ENCODE measurements around the gene ANKRD60.

The ANKRD60 gene

GRCh38 chr20:58244517-58245030, 16.1 kb upstream of the ANKRD60 start:
- no peak for DNase-seq (ENCODE audit: low read depth, low spot score)

DNA sequence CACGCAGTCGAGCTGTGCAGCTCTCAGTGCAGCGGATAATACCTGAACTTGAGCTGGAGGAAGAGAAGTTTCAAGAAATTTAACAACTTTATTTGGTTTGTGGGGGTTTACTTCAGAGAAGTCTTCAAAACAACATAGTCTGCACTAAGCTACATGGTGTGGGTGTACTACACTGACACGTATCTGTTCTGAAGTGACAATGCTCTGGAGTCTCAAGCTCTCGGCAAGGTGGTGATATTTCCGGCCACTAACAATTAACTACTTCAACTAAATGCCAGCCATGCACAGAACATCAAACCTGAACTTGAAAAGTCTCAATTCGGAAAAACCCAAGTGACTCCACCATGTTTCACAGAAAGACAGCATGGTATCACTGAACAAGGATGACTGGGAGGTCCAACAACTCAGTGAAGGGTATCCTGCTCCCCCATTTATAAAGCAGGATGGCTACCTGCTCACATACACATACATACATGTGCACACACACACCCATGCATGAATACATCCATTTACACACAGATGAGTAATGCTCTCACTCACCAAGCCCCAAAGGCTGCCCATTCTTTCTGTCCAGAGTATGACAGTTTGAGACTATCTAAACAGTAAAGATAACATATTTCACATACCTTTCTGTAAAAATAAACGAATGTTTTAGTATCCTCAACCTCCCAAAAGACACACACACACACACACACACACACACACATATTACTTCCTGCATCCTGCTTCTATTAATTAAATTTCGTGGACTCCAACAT, 15.4 kb upstream of the ANKRD60 start:
- no peak for DNase-seq (ENCODE audit: low read depth, low spot score)

DNA sequence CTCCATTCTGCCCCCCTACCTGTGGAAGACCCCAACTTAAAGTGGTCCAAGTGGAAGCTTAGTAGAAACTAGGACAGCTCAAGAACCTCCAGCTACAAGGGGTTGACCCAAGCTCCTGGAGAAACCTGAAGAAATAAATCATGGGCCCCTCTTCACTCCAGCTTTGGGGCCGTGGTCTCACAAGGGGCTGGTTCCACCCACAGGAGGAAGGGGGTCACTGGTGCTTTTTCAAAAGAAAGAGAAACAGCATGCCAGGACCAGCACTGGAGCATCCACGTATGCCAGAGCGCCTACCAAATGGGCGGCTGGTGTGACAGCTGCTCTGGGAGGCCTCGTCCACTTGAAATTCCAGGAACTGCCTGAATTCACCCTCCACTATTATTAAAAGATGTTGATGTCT, 14.4 kb upstream of the ANKRD60 start:
- DNase-seq (ENCODE audit: low read depth, low spot score), result no peak

GRCh38 chr20:58241766-58242465, 13.5 kb upstream of the ANKRD60 start:
- DNase-seq (ENCODE audit: low read depth, low spot score), result no peak

DNA sequence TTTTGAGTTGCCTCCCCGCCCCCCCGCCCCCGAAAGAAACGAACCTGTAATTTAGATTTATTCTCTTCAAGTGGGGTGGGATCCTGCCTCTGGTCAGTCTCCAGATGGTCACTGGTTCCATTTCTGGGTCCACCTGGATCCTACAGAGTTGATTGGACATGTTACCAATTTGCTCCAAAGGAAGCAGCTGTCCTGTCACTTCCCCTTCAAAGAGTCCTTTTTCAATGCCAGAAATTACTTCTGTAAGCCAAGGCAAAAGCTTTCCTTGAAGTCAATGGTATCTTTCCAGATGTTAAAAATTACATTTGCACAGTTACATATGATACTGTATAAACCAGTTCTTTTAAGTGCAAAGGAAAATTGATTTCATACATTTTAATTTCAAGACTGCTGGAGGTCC, 12.0 kb upstream of the ANKRD60 start:
- DNase-seq (ENCODE audit: low read depth, low spot score), result no peak

DNA sequence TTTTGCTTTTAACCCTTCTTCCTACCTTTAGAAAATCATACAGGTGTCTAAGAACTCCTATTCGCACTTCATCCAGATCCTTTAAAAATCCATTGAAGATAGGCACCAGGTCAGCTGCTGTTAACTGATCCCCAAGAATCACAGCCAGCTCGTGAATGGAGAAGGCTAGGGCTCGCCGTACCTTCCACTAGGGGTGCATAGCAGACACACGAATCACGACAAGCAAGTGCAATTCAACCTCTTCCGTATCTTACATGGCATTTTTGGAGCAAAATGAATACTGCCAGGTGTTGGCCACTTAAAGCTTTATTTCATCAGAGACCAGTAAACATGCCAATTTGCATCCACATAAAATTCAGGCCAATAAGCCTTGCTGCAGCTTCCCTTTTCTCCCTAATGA, 10.8 kb upstream of the ANKRD60 start:
- DNase-seq (ENCODE audit: low read depth, low spot score), result no peak

GRCh38 chr20:58238490-58238889, 10.0 kb upstream of the ANKRD60 start:
- no peak for DNase-seq (ENCODE audit: low read depth, low spot score)

- no peak for DNase-seq (ENCODE audit: low read depth, low spot score)
Measured at GRCh38 chr20:58237318-58238132, 9.1 kb upstream of the ANKRD60 start.

DNA sequence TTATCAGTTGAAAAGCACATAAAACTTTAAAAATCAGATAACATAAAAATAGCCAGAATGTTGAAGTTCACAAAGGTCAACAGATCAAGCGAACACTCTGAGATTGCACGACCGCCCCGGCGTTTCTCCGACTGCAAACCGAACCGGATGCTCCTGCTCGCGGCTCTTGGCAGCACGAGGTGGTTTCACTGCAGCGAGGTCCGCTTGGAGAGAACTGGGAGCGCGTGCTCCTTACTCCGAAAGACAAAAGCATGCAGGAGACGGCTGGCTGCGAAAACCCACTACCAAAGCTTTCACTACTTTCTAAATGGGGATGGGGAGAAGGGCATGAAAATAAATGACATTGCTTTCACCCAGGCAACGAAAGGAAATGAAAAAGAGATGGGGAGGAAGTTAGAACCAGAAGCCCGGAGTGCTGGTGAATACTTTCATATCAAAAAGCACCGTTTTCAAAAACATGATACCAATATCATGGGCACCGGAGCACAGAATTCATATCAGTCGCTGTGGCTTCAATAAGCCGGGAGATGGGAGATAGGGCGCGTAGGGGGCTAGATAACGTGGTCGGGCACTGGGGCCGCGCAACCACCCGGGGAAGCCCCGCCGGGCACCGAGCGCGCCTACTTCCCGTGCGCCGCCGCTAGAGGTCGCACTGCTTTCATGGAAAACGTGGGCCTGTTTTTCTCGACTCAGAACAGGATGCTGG, 8.3 kb upstream of the ANKRD60 start:
- no peak for DNase-seq (ENCODE audit: low read depth, low spot score)

DNA sequence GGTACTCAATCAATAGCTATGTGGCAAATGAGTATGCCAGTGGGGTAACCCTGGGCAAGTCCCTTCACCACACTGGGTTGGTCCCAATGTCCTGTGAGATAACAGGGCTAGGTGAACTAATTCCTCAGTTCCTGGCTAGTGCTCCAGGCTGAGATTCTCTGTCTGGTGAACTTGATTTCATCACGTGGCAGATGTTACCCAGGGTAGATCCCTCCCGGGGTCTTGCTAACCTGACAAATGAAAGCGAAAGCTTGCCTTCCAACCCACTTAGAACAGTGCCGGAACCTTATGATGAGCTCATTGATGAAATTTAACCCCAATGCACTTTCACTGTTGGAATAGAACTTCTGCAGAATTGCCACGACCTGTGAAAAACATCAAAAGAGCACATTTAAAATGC, 6.6 kb upstream of the ANKRD60 start:
- no peak for DNase-seq (ENCODE audit: low read depth, low spot score)

- no peak for DNase-seq (ENCODE audit: low read depth, low spot score)
Measured at GRCh38 chr20:58233881-58234528, 5.6 kb upstream of the ANKRD60 start.

GRCh38 chr20:58233393-58233792, 4.9 kb upstream of the ANKRD60 start:
- DNase-seq (ENCODE audit: low read depth, low spot score), result no peak

DNA sequence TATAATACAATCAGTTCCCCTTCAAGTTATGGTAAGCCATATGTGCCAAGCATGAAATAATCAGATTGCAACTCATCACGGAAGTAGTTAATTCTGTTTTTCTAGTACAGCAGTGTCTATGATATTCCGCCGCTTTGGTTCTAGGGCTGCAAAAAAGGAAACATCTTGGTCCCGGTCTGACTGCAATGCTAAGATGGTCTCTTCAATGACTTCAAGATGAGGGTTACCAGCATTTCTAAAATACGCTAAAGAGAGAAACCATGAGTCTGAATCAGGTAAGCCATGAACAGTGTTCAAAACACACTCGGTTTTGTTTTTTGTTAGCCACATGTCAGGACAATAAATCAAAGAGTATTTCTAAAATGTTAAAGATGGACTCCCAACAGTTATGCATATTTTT, 3.2 kb upstream of the ANKRD60 start:
- no peak for DNase-seq (ENCODE audit: low read depth, low spot score)

DNA sequence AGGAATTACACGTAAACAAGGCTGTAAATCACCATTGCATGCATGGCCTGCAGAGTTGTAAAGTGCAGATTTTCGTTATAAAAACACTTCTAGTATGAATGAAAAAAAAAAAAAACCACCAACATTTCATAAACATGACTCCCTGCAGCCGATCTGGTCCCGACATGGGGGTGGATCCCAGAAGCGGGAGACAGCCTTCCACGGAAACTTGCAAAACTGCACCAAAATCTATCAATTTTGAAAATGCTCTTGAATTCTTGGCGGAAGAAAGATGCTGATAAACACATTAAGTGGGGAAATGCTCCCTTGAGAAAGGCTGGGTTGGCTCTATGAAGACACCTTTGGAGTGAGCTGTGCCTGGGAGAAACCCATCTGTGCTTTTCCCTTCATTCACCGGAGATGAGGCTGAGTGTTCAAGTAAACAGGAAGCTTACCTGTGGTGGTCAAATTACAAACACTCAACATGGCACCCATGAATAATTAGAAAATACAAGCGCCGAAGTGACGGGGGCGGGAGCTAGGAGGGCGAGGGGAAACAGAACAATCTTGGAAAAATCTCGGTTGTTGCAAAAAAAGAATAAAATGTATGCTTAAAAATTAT, 845 bp upstream of the ANKRD60 start:
- no peak for DNase-seq (ENCODE audit: low read depth, low spot score)

DNA sequence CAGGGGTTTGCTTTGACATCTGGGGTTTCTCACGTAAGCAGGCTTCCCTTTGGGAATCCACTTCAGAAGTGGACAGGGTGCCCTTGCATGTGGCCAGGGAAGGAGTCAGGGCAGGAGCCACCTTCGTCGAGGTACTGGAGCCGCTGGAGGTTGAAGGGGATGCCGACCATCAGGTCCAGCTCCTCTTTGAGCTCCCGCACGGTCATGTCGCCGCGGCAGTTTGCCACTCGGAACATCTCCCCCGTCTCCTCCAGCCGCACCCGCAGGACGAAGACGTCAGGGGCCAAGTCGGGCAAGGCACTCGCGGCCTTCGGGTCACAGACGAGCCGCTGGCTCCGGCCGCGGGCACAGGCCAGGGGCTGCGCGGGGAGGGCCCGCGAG, 360 bp downstream of the ANKRD60 start:
- no peak for DNase-seq (ENCODE audit: low read depth, low spot score)

- DNase-seq (ENCODE audit: low read depth, low spot score), result no peak
Measured at GRCh38 chr20:58227391-58228102, 906 bp downstream of the ANKRD60 start.

- DNase-seq (ENCODE audit: low read depth, low spot score), result no peak
Measured at GRCh38 chr20:58225452-58226200, 2.8 kb downstream of the ANKRD60 start.

GRCh38 chr20:58224974-58225373, 3.5 kb downstream of the ANKRD60 start:
- no peak for DNase-seq (ENCODE audit: low read depth, low spot score)

GRCh38 chr20:58224097-58224496, 4.4 kb downstream of the ANKRD60 start:
- DNase-seq (ENCODE audit: low read depth, low spot score), result no peak
